Mesodermal cell (in vitro differentiated cells): Measurements from ENCODE around the gene INMT.

Experiments used
- H3K27ac ChIP-seq: 2 replicates; pipeline ENCODE4 v1.7.0; 2013; ENCODE audit warnings: mild to moderate bottlenecking, low read depth, low read length, moderate library complexity; ENCODE audit not compliant: severe bottlenecking
- H3K36me3 ChIP-seq: 2 replicates; pipeline ENCODE4 v1.7.1; 2013; ENCODE audit warnings: mild to moderate bottlenecking, low read length, moderate library complexity; ENCODE audit not compliant: control insufficient read depth, insufficient read depth
- H3K4me1 ChIP-seq: one replicate; pipeline ENCODE4 v1.7.1; 2013; ENCODE audit warnings: mild to moderate bottlenecking, low read length; ENCODE audit not compliant: insufficient read depth, control insufficient read depth, poor library complexity, severe bottlenecking
- H3K4me3 ChIP-seq: 2 replicates; pipeline ENCODE4 v1.7.0; 2013; ENCODE audit warnings: low read length, control low read depth, mild to moderate bottlenecking; ENCODE audit not compliant: insufficient read depth, poor library complexity, severe bottlenecking; ENCODE audit errors: extremely low read depth
- H3K9me3 ChIP-seq: 2 replicates; pipeline ENCODE4 v1.7.1; 2013; ENCODE audit warnings: mild to moderate bottlenecking, low read length, moderate library complexity; ENCODE audit not compliant: control insufficient read depth
- WGBS, 2 experiments: methylation state at CpG; one replicate each; pipeline ENCODE4 v1.1.5; 2013; ENCODE audit warnings: missing lambda C conversion rate in 2 of 2; ENCODE audit not compliant: insufficient coverage in 2 of 2; 5-methylcytosine and 5-hydroxymethylcytosine counted together

Gene INMT

DNA sequence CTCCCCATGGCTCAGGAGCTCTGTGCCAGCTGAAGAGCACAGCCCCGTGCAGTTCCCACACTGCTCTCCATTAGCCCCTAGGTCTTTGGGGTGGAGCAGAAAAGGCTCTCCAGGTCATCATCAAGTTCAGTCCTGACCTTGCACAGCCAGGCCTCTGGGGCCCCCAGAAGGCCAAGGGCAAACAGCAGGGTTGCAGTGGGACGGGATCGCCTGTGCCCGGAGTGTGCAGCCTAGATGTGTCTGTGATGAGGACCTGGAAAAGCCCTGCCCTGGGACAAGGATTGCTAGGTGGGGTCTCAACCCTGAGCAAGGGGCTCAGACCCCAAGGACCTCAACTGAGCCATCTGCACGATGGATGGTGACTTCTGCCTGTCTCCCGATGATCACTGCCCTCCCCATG, 549 bp downstream of the INMT start:
- WGBS, 2 experiments, result 85 to 98% methylated on average over 5 to 6 of the region's 6 CpGs
- Histone ChIP-seq H3K4me3 (no peak overlapping the region), H3K4me1 (peaks cover 14% of the 10 kb centered on the region)

DNA sequence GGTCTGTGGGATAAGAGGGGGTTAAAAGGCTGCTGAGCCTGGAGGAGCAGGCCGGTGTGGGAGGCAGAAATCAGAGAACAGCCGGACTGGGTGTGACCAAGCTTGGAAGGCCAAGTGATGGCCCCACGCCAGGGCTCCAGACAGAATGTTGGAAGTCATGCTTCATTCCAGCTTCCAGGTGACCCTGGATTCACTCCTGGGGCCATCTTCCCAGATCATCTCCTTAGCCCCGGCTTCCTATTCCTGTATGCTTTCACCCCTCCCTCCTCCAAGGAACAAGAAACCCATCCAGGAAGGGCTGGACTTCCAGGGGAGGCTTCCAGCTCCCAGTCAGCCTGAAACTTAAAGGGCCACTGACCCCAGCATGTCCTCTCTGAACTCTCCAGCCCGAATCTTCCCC, 1.0 kb downstream of the INMT start:
- no peaks in the 10 kb centered on the region for H3K36me3 ChIP-seq
- H3K4me1 ChIP-seq, result peaks cover 14% of the 10 kb centered on the region
- no peak overlapping the region for H3K27ac ChIP-seq
- no peak overlapping the region for H3K4me3 ChIP-seq
- 93 to 99% methylated on average over 3 to 4 of the region's 5 CpGs for WGBS, 2 experiments
- peaks cover 7% of the 10 kb centered on the region for H3K9me3 ChIP-seq

More for the DNA sequence above, 549 bp downstream of the INMT start:
- Histone ChIP-seq H3K27ac (no peak overlapping the region), H3K9me3 (peaks cover 7% of the 10 kb centered on the region), H3K36me3 (no peaks in the 10 kb centered on the region)

GRCh38 chr7:30754315-30754877, 2.5 kb downstream of the INMT start:
- Histone ChIP-seq H3K4me1 (peaks cover 14% of the 10 kb centered on the region), H3K9me3 (peaks cover 7% of the 10 kb centered on the region), H3K27ac (no peak overlapping the region), H3K4me3 (no peak overlapping the region), H3K36me3 (no peaks in the 10 kb centered on the region)
- 55 to 73% methylated on average over 3 to 4 of the region's 6 CpGs for WGBS, 2 experiments

DNA sequence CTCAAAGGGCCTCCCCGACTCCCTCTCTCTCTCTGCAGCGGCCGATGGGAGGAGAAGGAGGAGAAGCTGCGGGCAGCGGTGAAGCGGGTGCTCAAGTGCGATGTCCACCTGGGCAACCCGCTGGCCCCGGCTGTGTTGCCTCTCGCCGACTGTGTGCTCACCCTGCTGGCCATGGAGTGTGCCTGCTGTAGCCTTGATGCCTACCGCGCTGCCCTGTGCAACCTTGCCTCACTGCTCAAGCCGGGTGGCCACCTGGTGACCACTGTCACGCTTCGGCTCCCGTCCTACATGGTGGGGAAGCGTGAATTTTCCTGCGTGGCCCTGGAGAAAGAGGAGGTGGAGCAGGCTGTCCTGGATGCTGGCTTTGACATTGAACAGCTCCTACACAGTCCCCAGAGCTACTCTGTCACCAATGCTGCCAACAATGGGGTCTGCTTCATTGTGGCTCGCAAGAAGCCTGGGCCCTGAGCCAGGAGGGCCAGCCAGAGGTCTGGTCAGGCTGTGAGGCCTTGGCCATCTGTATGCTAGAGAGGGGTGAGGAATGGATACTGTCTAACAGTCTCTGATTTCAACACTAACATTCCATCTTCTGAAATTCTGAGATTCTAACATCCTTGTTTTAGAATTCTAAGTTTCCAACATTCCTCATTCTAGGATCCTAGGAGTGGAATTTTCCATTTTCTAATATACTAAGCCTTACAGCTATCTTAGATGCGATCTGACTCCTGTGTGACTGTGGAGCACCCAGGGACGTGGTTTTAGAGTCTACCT, 3.6 kb downstream of the INMT start:
- H3K4me3 ChIP-seq, result no peak overlapping the region
- peaks cover 12% of the 10 kb centered on the region for H3K4me1 ChIP-seq
- H3K27ac ChIP-seq, result no peak overlapping the region
- 93 to 97% methylated on average over 16 to 20 of the region's 22 CpGs for WGBS, 2 experiments
- H3K36me3 ChIP-seq, result no peaks in the 10 kb centered on the region
- no peaks in the 10 kb centered on the region for H3K9me3 ChIP-seq

GRCh38 chr7:30757342-30757692, 5.4 kb downstream of the INMT start:
- 89 to 92% methylated on average over 4 to 5 of the region's 6 CpGs for WGBS, 2 experiments
- no peak overlapping the region for H3K4me3 ChIP-seq
- H3K36me3 ChIP-seq, result no peaks in the 10 kb centered on the region
- peaks cover 8% of the 10 kb centered on the region for H3K4me1 ChIP-seq
- H3K9me3 ChIP-seq, result no peaks in the 10 kb centered on the region
- H3K27ac ChIP-seq, result no peak overlapping the region

DNA sequence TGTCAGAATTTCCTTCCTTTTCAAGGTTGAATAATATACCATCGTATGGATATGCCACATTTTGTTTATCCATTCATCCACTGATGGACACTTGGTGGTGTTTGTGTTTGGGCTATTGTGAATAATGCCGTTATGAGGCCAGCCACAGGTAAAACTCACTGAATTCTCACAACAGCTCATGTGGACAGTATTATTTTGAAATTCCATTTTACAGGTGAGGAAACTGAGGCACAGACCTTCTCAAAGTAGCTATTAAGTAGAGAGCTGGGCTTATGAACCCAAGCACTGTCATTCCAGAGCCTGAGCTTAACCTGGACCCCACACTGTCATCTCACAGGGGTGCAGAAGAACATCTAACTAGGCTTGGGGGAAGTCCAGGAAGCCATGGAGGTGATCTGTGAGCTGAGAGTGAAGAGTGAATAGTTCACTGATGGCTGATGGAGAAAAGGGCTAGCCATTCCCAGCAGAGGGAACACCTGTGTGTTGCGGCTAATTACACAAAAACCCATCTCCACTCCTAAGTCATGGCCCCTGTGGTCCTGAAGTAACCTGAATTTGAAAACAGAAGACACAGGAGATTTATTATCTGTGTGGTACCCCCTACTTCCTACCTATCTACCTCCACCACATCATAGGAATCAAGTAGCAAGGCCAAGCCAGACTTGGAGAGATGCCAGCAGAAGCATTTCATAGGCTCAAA, 8.7 kb downstream of the INMT start:
- no peaks in the 10 kb centered on the region for H3K36me3 ChIP-seq
- no peaks in the 10 kb centered on the region for H3K9me3 ChIP-seq
- 100% methylated on average over 1 of the region's 3 CpGs; no CpG with 5 or more reads in 1 of the 2 experiments for WGBS, 2 experiments
- H3K4me3 ChIP-seq, result no peak overlapping the region
- peaks cover 7% of the 10 kb centered on the region for H3K4me1 ChIP-seq
- no peak overlapping the region for H3K27ac ChIP-seq

- H3K27ac ChIP-seq, result peak overlapping the region; percentile 16
- no peaks in the 10 kb centered on the region for H3K9me3 ChIP-seq
- H3K4me3 ChIP-seq, result no peak overlapping the region
- H3K36me3 ChIP-seq, result no peaks in the 10 kb centered on the region
- WGBS, 2 experiments, result 90 to 93% methylated on average over 8 to 11 of the region's 13 CpGs
- peaks cover 6% of the 10 kb centered on the region for H3K4me1 ChIP-seq
These were observed 9.6 kb downstream of the INMT start for GRCh38 chr7:30761214-30762156.

DNA sequence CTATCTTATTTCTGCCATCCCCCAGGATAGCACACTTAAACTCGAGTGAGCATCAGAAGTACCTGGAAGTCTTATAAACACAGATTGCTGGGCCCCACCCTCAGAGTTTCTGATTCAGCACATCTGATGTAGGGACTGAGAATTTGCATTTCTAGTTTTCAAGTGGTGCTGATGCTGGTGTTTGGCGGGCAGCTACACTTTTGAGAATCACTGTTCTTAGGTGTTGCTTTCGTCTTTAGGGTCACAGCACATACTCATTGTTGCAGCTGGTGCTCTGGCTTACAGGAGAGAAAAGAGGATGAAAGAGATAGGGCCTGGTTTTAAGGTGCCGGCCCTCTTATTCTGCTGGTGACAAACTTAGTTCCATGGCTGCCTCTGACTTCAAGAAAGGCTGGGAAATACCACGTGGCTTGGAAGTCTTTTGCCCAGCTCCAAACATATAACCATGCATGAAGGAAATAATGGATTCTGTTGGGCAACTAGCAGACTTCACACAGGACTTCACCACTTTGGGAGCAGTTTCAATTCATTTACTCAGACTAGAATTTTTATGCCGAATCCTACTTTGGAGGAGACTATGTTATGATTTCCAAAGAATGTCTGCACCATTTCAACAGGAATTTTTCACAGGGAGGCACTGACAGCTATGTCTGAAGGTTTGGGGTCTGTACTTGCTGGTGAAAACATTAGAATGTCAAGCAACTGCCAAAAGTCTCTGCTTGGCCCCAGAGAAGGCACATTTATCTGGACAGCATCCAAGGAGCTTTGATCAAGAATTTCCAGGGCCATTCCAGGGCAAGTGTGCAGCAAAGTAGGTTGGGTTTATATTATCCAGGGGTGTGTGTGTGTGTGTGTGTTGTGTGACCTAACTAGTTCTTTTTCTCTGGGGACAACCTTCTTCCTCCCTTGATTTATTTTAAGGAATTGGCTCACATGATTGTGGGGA, 12.4 kb downstream of the INMT start:
- WGBS, 2 experiments, result 90 to 91% methylated on average over 4 of the region's 6 CpGs
- Histone ChIP-seq H3K4me3 (no peak overlapping the region), H3K36me3 (no peaks in the 10 kb centered on the region), H3K9me3 (no peaks in the 10 kb centered on the region), H3K27ac (no peak overlapping the region), H3K4me1 (peaks cover 6% of the 10 kb centered on the region)

DNA sequence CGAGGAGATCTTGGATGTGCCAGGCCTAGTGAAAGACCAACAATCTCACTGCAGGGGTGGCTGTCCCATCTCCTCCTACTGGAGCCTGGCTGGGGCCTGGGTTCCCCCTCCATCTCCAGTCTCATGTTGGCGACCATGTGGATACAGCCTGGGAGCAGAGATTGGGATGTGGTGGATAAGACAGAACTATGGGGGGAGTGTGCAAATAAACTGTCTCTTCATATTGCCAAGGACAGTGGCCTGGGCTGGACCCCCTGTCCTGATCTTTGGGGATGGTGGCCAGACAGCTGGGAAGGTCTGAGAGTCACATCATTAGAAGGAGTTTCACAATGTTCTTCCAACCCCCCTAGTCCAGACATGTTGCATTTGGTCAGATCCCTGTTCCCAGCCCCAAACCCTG, 13.5 kb downstream of the INMT start:
- no peak overlapping the region for H3K4me3 ChIP-seq
- peaks cover 6% of the 10 kb centered on the region for H3K4me1 ChIP-seq
- H3K9me3 ChIP-seq, result no peaks in the 10 kb centered on the region
- 90% methylated on average over 1 of the region's 2 CpGs; no CpG with 5 or more reads in 1 of the 2 experiments for WGBS, 2 experiments
- H3K27ac ChIP-seq, result no peak overlapping the region
- no peaks in the 10 kb centered on the region for H3K36me3 ChIP-seq
